ENCODE results near the gene ZNF428.

DNA sequence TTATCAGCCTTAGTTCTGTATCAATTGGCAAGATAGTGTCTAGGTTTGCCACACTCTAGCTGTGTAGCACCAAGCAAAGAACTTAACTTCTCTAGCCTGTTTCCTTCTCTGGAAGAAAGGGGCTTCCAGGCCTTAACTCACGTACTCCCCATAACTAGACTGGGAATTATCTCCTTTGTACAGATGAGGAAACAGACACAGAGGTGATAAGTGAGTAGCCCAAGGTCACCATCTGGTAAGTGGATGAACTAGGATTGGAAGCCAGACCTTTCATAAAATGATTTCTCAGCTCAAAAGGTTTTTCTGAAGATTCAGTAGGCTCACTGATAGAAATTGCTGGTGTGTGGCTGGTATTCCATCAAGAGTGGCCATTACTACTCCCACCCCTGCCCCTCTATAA is 3.1 kb downstream of the ZNF428 start:
- TF ChIP-seq, protein P1, sequence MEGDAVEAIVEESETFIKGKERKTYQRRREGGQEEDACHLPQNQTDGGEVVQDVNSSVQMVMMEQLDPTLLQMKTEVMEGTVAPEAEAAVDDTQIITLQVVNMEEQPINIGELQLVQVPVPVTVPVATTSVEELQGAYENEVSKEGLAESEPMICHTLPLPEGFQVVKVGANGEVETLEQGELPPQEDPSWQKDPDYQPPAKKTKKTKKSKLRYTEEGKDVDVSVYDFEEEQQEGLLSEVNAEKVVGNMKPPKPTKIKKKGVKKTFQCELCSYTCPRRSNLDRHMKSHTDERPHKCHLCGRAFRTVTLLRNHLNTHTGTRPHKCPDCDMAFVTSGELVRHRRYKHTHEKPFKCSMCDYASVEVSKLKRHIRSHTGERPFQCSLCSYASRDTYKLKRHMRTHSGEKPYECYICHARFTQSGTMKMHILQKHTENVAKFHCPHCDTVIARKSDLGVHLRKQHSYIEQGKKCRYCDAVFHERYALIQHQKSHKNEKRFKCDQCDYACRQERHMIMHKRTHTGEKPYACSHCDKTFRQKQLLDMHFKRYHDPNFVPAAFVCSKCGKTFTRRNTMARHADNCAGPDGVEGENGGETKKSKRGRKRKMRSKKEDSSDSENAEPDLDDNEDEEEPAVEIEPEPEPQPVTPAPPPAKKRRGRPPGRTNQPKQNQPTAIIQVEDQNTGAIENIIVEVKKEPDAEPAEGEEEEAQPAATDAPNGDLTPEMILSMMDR (conservative IDR thresholded peaks at IDR 0.05; ENCODE audit: low read length), result no peak
- no peak for TF ChIP-seq EZH2phosphoT487 (IDR thresholded peaks at IDR 0.05; ENCODE audit: borderline replicate concordance)

Data from Loucy (cell line).